IPS-18c (cell line): ENCODE results near the gene MAGI1.
"Not testable (repeated sequence)": the region's sequence is repeated elsewhere in the genome, so short reads cannot be mapped to it uniquely, and the experiment has no call there.

Experiments
- H3K4me3 ChIP-seq: 2 replicates; pipeline ENCODE4 v1.7.0; 2013; ENCODE audit warnings: low read depth, mild to moderate bottlenecking, low read length, moderate library complexity; ENCODE audit not compliant: insufficient read depth
- H3K9me3 ChIP-seq: one replicate; pipeline ENCODE4 v1.6.1; 2013; ENCODE audit warnings: mild to moderate bottlenecking, low read length, moderate library complexity; ENCODE audit not compliant: control insufficient read depth, insufficient read depth

The MAGI1 gene

GRCh38 chr3:65623362-65623761, 415.4 kb downstream of the MAGI1 start:
- no peaks in the 10 kb centered on the region for H3K9me3 ChIP-seq
- no peak overlapping the region for H3K4me3 ChIP-seq

- Histone ChIP-seq H3K9me3 (no peaks in the 10 kb centered on the region), H3K4me3 (no peak overlapping the region)
These were observed 418.8 kb downstream of the MAGI1 start for GRCh38 chr3:65619888-65620287.

- H3K9me3 ChIP-seq = no peaks in the 10 kb centered on the region
- H3K4me3 ChIP-seq = no peak overlapping the region
These were observed 419.3 kb downstream of the MAGI1 start for GRCh38 chr3:65619451-65619881.

GRCh38 chr3:65618599-65618998, 420.1 kb downstream of the MAGI1 start:
- Histone ChIP-seq H3K9me3 (no peaks in the 10 kb centered on the region), H3K4me3 (no peak overlapping the region)

- H3K4me3 ChIP-seq = no peak overlapping the region
- no peaks in the 10 kb centered on the region for H3K9me3 ChIP-seq
These were observed 420.9 kb downstream of the MAGI1 start for GRCh38 chr3:65617787-65618186.

GRCh38 chr3:65617209-65617608, 421.5 kb downstream of the MAGI1 start:
- Histone ChIP-seq H3K4me3 (no peak overlapping the region), H3K9me3 (no peaks in the 10 kb centered on the region)

GRCh38 chr3:65616563-65616962, 422.2 kb downstream of the MAGI1 start:
- H3K4me3 ChIP-seq = no peak overlapping the region
- H3K9me3 ChIP-seq = no peaks in the 10 kb centered on the region

GRCh38 chr3:65615329-65615728, 423.4 kb downstream of the MAGI1 start:
- no peak overlapping the region for H3K4me3 ChIP-seq
- H3K9me3 ChIP-seq = no peaks in the 10 kb centered on the region

- Histone ChIP-seq H3K9me3 (no peaks in the 10 kb centered on the region), H3K4me3 (no peak overlapping the region)
These were observed 424.1 kb downstream of the MAGI1 start for GRCh38 chr3:65614585-65614984.

GRCh38 chr3:65607965-65608460, 430.7 kb downstream of the MAGI1 start:
- not testable (repeated sequence) for H3K9me3 ChIP-seq

GRCh38 chr3:65607101-65607500, 431.6 kb downstream of the MAGI1 start:
- Histone ChIP-seq H3K9me3 (no peaks in the 10 kb centered on the region), H3K4me3 (no peak overlapping the region)

More at GRCh38 chr3:65607965-65608460, 430.7 kb downstream of the MAGI1 start:
- H3K4me3 ChIP-seq = not testable (repeated sequence)

GRCh38 chr3:65605876-65606432, 432.8 kb downstream of the MAGI1 start:
- Histone ChIP-seq H3K9me3 (no peaks in the 10 kb centered on the region), H3K4me3 (no peak overlapping the region)

GRCh38 chr3:65604863-65605526, 433.7 kb downstream of the MAGI1 start:
- Histone ChIP-seq H3K4me3 (no peak overlapping the region), H3K9me3 (no peaks in the 10 kb centered on the region)

- H3K4me3 ChIP-seq = no peak overlapping the region
- H3K9me3 ChIP-seq = no peaks in the 10 kb centered on the region
These were observed 435.1 kb downstream of the MAGI1 start for GRCh38 chr3:65603631-65604030.

- Histone ChIP-seq H3K9me3 (no peaks in the 10 kb centered on the region), H3K4me3 (no peak overlapping the region)
These were observed 437.8 kb downstream of the MAGI1 start for GRCh38 chr3:65600888-65601287.

- Histone ChIP-seq H3K4me3 (peak overlapping the region; percentile 60), H3K9me3 (no peaks in the 10 kb centered on the region)
These were observed 440.7 kb downstream of the MAGI1 start for GRCh38 chr3:65597952-65598413.

GRCh38 chr3:65597226-65597951, 441.3 kb downstream of the MAGI1 start:
- Histone ChIP-seq H3K9me3 (no peaks in the 10 kb centered on the region), H3K4me3 (peak overlapping the region; percentile 60)
